Measurements from ENCODE around the gene STK24.

Gene STK24

GRCh38 chr13:98509271-98510155 lies 67.4 kb downstream of the STK24 start:
- no peak for DNase-seq

GRCh38 chr13:98508685-98509084 lies 68.2 kb downstream of the STK24 start:
- no peak for DNase-seq

DNA sequence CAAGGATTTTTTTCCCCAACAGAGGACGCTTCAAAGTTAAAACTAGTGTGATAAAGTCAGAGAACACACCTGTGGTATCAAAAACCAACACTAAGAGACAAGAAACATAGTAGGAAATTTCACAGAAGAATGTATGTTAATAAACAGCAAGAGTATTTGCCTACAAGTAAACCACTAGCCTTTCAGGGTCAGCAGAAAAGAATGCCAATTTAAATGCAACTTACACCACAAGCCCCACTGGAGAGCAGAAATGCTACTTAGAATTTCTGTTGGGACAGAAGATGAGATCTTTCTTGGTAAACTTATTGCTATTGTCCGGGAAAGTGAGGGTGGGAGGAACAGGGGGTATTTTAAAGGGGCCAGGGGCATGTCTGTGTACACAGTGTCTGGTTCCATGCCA lies 68.6 kb downstream of the STK24 start:
- no peak for DNase-seq

DNA sequence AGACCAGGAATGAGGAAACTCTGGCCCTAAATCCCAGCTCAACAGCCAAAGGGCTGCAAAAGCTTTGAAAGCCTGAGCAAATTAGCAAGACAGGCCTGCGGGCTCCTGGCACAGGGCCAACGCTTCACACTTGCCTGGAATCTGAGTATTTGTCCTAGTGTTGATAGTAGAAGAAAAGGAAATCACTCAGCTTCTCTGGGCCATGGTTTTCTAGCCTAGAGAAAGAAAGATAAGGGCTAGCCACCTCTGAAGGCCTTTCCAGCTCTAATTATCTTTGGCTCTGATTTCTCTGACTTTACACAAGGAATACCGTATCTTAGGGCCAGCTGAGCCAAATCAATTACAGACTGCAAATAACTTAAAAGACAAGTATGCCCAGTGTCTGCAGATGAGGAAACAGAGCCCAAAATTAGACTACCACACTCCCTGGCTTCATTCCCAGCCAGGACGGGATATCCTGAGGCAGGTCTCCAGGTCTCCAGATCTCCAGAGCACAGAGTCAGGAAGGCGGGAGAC lies 69.6 kb downstream of the STK24 start:
- peak; percentile 94 for DNase-seq

- DNase-seq = no peak
Observed at GRCh38 chr13:98506728-98507230, 70.1 kb downstream of the STK24 start.

DNA sequence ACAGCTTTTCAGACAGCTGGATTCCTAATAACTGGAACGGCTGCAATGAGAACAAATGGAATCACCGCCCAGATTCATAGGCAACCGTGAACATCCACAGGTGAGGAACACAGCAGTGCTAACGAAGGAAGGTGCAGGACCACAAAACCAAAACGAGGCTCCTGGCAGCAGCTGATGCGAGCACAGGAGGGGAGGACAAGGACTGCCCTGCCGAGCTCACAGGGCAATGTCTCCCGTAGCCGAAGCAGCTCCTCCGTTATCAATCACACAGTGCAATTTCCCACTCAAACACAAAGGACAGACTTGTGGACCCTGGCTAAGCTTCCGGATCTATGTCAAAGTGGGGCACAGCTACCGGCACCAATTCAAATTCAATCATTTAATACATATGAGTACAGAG lies 70.6 kb downstream of the STK24 start:
- DNase-seq = no peak

GRCh38 chr13:98505217-98505616 lies 71.7 kb downstream of the STK24 start:
- peak; percentile 70 for DNase-seq

- DNase-seq = no peak
Observed at GRCh38 chr13:98504371-98504963, 72.4 kb downstream of the STK24 start.

- no peak for DNase-seq
Observed at GRCh38 chr13:98504029-98504351, 72.9 kb downstream of the STK24 start.

DNA sequence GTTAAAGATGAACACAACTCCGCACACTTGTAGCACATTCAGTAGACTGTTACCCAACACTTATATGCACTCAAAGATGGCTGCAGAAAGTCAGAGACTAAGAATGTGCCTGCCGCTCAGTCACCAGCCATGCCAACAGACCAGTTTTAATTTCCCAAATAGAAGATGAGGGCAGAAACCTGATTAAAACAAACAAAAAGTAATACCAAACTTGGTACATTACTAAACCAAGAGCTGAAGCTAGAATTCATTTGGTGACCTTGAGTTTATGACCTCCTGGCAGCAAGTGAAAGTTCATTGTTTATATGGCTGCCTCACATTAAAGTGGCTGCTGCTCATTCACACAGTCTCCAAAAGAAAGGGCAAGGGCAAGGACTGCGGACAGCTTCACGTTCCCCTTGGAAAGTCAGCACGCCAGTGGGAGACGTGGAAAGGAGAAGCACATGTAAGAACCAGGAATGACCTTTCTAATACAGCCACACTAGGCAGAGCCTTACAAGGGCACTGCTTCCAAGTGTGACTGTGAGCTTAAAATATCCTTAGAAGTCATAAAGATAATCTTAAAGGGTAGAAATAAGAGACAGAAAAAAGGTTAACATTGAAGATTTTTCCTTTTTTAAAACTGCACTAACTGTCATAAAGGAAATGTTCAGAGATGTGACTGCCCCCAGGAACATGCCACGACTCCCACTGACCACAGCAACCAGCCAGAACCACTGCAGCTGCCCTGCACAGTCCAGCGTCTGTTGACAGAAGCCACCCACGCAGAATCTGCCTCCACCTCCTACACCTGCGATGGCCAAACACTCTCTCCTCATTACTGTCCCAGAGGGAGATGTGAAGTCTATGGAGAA lies 73.5 kb downstream of the STK24 start:
- no peak for DNase-seq

- DNase-seq = no peak
Observed at GRCh38 chr13:98500963-98501421, 75.9 kb downstream of the STK24 start.

DNA sequence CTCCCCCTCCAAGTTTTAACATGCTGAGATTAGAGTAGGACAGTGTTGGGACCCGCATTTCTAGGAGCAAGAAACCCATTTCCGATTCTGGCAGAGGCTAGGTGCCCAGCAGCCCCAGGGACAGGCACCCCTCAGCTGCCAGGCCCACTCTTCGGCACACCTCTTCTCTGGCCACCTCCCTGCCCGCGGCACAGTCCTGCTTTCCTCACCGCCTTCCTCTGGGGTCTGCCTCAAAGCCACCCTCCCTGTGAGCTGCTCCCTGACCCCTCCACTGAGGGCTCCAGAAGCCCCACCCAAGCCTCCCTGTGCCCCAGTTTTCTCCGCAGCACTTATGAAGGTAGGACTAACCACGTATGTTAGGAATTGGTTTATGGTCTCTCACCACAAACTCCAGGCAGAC lies 79.9 kb downstream of the STK24 start:
- no peak for DNase-seq

- DNase-seq = no peak
Observed at GRCh38 chr13:98496479-98496791, 80.5 kb downstream of the STK24 start.

GRCh38 chr13:98495627-98496478 lies 81.1 kb downstream of the STK24 start:
- DNase-seq = peak; percentile 24

GRCh38 chr13:98494769-98495168 lies 82.1 kb downstream of the STK24 start:
- no peak for DNase-seq

GRCh38 chr13:98493042-98493712 lies 83.7 kb downstream of the STK24 start:
- no peak for DNase-seq

GRCh38 chr13:98492335-98493041 lies 84.4 kb downstream of the STK24 start:
- DNase-seq = no peak

DNA sequence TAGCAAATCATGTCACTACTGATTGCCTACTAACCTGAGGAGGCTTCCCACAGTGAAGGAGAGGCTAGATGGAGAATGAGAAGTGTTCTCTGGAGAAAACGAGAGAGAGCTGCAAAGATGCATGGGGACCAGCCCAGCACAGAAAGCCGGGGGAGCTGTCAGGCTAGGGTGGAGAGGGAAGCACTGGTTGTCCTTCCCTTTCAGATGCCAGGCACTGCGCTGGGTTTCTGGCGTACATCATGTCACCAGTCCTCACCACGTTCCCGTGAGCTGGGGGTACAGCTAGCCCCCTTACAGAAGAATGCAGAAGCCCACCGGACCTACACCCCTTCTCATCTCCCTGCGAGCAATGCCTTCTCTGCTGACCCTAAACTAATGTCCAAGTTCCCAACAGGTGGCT lies 86.0 kb downstream of the STK24 start:
- DNase-seq = no peak

GRCh38 chr13:98490195-98490836 lies 86.6 kb downstream of the STK24 start:
- peak; percentile 42 for DNase-seq

DNA sequence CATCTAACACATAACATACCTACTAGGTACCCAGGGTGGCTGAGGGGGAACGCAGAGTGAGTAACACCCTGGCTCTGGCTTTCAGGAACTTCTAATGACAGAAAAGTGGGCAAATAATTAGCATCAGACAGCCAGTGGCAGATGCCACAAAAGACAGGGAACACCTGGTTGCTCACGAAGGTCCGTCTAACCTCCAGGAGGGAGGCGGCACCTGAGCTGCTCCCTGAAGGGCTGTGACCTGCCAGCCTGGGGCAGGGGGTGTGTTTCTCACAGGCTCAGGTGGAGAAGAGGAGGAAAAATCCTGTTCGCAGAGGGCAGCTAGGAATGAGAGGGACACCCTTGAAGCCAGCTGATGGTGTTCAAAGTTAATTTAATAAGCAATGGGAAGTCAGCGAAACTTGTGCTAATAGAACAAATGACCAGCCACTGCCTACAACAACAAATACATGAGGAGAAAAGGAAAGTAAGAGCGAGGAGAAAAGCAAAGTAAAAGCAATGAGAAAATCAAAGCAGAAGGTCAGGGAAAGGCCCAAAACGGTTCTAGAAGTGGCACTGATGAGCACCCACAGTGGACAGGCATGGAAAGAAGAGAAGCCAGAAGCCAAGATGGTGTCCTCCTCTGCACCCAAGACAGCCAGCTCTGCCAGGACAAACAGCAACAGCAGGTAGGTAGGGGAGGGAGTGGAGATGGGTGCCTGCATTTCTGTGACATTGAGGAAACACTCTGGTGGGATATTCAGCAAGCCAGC lies 87.3 kb downstream of the STK24 start:
- peak; percentile 64 for DNase-seq
